Measurements from ENCODE around the gene FASTK.

FASTK gene

DNA sequence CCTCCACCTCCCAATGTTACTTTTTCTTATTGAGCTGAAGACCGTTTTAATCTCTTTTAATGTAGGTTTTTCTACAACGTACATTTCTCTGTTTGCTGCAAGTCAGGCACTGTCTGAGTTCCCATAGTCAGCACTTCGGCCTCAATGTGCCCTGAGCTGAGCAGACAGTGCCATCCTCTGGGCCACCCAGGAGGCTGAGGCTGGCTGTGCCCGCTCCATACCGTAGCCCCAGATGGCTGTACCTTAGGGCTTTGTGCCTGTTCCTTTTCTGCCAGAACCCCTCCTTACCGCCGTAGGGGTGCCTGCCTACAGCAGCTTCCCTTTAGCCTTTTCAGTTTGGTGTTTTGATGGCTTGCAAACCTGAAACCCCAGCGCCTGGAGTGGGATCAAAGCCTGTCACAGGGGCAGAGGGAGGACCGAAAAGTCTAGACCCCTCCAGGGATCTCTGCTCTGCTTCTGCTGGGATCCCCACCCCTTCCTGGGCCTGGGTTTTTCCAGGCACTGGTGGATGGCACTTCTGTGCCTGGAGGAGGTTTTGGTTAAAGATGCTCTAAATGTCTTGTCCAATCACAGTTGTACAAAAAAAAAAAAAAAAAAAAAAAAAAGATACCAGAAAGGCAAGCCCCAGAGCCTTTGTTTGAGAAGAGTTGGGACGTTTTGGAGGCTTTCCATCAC lies 14.7 kb upstream of the FASTK start:
- DNase-seq = no peak

- DNase-seq = no peak
These were observed 14.1 kb upstream of the FASTK start for GRCh38 chr7:151094675-151095074.

DNA sequence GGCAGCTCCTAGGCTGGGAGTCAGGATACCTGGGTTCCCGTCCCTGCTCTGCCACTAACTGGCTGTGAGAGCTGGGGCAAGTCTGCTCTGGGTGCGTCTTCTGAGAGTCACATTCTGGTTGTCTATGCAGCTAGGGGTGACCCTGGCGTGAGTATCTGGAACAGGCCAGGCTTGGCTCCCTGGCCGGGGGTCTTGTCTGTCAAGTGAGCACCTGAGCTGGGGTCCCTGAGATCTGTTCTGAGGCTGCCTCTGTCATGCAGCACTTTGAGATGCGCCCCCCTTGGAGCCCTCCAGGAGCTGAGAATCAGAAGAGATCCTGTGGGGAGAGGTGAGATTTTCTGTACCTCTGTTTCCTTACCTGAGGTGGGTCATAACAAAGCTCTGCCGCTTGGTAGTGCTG lies 13.1 kb upstream of the FASTK start:
- no peak for DNase-seq

- no peak for DNase-seq
These were observed 11.4 kb upstream of the FASTK start for GRCh38 chr7:151091988-151092387.

- DNase-seq = no peak
These were observed 10.8 kb upstream of the FASTK start for GRCh38 chr7:151091431-151091830.

- DNase-seq = no peak
These were observed 10.4 kb upstream of the FASTK start for GRCh38 chr7:151091003-151091402.

- DNase-seq = no peak
These were observed 9.5 kb upstream of the FASTK start for GRCh38 chr7:151089893-151090730.

- no peak for DNase-seq
These were observed 8.5 kb upstream of the FASTK start for GRCh38 chr7:151088856-151089699.

- no peak for DNase-seq
These were observed 7.6 kb upstream of the FASTK start for GRCh38 chr7:151088019-151088855.

DNA sequence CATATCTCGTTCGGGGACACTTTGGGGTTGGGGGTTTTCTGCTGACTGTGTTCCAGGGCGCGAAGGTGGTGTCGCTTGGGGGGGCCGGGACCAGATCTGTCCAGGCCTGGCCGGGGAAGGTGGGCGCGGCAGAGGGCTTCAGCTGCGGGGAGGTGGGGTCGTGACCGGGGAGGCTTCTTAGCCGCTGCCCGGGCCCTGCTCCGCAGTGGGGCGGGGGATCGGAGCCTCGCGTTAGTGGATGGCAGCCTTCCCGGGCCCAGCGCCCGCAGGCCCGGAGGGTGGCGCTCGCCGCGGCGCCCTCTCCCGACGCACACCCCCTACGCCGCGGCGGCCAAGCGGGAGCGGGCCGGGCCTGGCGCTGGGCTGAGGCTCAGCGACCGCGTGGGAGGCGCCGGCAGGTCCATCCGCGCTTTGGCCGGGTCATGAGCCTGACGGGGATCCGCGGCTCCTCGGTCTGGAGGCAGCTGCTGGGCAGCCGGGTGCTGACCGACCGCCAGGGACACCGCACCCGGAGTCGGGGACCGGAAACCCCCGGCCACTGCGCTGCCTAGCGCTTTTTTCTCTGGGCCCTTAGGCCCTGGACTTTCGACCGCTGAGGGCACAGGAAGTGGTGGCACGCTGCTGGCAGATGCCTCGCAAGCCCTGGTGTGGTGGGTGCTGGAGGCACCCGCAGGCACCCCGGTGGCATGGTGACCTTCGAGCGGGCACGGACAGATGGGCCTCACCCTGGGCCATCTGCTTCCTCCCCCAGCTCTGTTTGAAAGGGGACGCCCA lies 6.8 kb upstream of the FASTK start:
- DNase-seq = peak; percentile 34

DNA sequence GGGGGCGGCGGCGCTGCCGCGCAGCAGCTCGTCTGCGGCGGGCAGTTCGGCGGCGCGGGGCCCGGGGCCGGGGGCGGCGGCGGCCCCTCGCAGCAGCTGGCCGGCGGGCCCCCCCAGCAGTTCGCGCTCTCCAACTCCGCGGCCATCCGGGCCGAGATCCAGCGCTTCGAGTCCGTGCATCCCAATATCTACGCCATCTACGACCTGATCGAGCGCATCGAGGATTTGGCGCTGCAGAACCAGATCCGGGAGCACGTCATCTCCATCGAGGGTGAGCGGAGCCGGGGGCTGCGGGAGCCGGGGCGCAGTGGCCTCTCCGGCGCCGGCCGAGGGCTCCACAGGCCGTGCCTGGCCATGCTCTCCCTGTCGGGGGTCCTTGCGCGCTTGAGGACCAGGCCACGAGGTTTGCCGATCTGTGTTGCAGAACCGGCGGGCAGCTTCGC lies 6.2 kb upstream of the FASTK start:
- DNase-seq = no peak

DNA sequence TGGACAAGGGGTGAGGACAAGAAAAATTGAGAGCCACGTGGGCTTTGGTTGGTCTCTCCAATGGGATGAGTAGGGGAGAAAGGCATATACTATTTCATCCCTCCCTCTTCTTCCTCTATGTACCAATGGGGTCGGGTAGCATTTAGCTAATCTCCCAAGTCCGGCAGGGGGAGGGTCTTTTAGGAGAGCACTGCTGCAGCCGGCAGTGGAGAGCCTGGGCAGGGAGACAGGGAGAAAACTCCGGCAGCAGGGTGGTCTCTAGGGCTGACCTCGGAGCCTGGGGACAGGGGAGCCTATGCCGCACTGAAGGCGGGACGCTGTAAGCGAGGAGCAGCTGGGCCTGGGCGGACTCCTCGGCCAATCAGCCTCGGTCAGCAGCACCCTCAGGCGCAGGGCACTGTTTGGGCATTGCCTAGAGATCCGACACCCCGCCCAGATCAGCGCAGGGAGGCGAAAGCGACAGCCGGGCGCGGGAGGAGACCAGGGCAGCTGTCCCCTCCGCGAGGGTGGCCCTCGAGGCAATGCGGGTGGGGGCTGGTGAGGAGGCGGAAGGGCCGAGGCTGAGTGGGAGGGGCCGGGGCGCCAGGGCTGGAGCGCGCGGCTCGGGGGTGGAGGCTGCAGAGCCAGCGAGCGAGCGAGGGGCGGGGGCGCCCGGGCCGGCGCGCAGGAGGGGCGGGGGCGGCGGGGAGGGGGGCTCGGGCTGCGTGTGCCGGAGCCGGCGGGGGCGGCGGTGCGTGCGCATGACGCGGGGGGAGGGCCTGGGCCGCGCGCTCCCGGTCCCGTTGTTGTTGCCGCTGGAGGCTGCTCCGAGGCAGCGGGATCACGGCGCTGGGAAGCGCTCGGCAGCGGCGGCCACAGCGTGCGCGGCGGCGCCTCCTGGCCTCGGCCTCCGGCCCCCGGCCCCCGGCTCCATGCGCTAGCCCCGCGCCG lies 5.3 kb upstream of the FASTK start, which contains the start of gene AGAP3:
Gene AGAP3, plus strand, starts transcription at position 785 of the 930 bp plus-strand sequence. CDS start 267 bp downstream, outside the sequence.
- peak; percentile 59 for DNase-seq

GRCh38 chr7:151085329-151085690 lies 4.7 kb upstream of the FASTK start:
- no peak for DNase-seq

GRCh38 chr7:151083824-151084160 lies 3.2 kb upstream of the FASTK start:
- no peak for DNase-seq

- peak; percentile 91 for DNase-seq
These were observed 2.6 kb upstream of the FASTK start, which contains the start of gene TMUB1 for GRCh38 chr7:151083071-151083823. TMUB1 (minus strand) TSS chr7:151083493; CDS start chr7:151082563, 930 bp downstream.

- DNase-seq = no peak
These were observed 1.8 kb upstream of the FASTK start for GRCh38 chr7:151082141-151083070.

- no peak for DNase-seq
These were observed 827 bp upstream of the FASTK start for GRCh38 chr7:151081170-151082101.
